Measurements from ENCODE around the gene UNCX.

Gene UNCX

GRCh38 chr7:1243964-1244416 is 11.3 kb downstream of the UNCX start:
- no peak for DNase-seq (ENCODE audit: low read depth in 2 of 2)

GRCh38 chr7:1244700-1245523 is 12.2 kb downstream of the UNCX start:
- no peak for DNase-seq (ENCODE audit: low read depth in 2 of 2)

GRCh38 chr7:1245524-1246050 is 12.9 kb downstream of the UNCX start:
- DNase-seq (ENCODE audit: low read depth in 2 of 2): no peak

- DNase-seq (ENCODE audit: low read depth in 2 of 2): no peak
Observed at GRCh38 chr7:1246160-1246870, 13.6 kb downstream of the UNCX start.

- DNase-seq (ENCODE audit: low read depth in 2 of 2): no peak
Observed at GRCh38 chr7:1246871-1247526, 14.3 kb downstream of the UNCX start.

- no peak for DNase-seq (ENCODE audit: low read depth in 2 of 2)
Observed at GRCh38 chr7:1247527-1248041, 14.9 kb downstream of the UNCX start.

GRCh38 chr7:1248143-1248915 is 15.7 kb downstream of the UNCX start:
- no peak for DNase-seq (ENCODE audit: low read depth in 2 of 2)

GRCh38 chr7:1248916-1249581 is 16.4 kb downstream of the UNCX start:
- DNase-seq (ENCODE audit: low read depth in 2 of 2): no peak

- DNase-seq (ENCODE audit: low read depth in 2 of 2): no peak
Observed at GRCh38 chr7:1249731-1250130, 17.1 kb downstream of the UNCX start.

GRCh38 chr7:1250901-1251300 is 18.2 kb downstream of the UNCX start:
- DNase-seq (ENCODE audit: low read depth in 2 of 2): no peak

GRCh38 chr7:1251796-1252539 is 19.3 kb downstream of the UNCX start:
- DNase-seq (ENCODE audit: low read depth in 2 of 2): no peak

- DNase-seq (ENCODE audit: low read depth in 2 of 2): no peak
Observed at GRCh38 chr7:1252540-1253090, 19.9 kb downstream of the UNCX start.

- DNase-seq (ENCODE audit: low read depth in 2 of 2): no peak
Observed at GRCh38 chr7:1253681-1254181, 21.1 kb downstream of the UNCX start.

- no peak for DNase-seq (ENCODE audit: low read depth in 2 of 2)
Observed at GRCh38 chr7:1254281-1255079, 21.8 kb downstream of the UNCX start.

GRCh38 chr7:1255080-1255816 is 22.6 kb downstream of the UNCX start:
- DNase-seq (ENCODE audit: low read depth in 2 of 2): no peak

GRCh38 chr7:1255817-1256340 is 23.2 kb downstream of the UNCX start:
- no peak for DNase-seq (ENCODE audit: low read depth in 2 of 2)

- no peak for DNase-seq (ENCODE audit: low read depth in 2 of 2)
Observed at GRCh38 chr7:1256621-1257020, 23.9 kb downstream of the UNCX start.

GRCh38 chr7:1257221-1257620 is 24.5 kb downstream of the UNCX start:
- DNase-seq (ENCODE audit: low read depth in 2 of 2): no peak

Measured in stimulated activated CD8-positive, alpha-beta memory T cell treated with anti-CD3 and anti-CD28 coated beads, Interleukin-2, amount 100 ng/mL, for 1 hour (primary cell).